ENCODE measurements around the gene EFNB2. TPM values are rescaled to one million over a fixed set of nuclear protein-coding genes. Genes with fewer than 3 reads are reported as not detected.

Gene EFNB2
- total RNA-seq, 1 experiment from 2014 or later = 5.2 TPM

DNA sequence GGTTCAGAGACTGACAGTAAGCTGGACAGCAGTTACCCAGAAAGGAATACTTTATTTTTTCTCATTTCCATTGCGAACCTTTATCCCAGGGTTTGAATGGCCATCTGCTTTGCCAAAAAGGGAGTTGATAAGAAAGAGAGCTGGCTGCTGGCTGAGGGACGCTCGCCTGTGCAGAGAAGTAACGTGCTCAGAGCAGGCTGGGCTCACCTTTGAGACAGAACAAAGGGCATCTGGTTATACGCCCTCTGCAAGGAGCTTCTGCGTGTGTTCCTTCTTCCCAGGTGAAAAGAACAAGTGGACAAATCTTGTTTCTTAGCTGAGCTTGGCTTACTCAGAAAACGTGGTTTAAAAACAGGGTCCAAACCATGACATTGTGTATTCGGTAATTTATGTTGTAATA is 47.4 kb downstream of the EFNB2 start:
- Histone ChIP-seq H3K27ac (ENCODE audit: low read depth, low read length, poor library complexity, severe bottlenecking) (no peak overlapping the region), H3K36me3 (ENCODE audit: insufficient read depth, low read length, poor library complexity, severe bottlenecking) (no peaks in the 10 kb centered on the region), H3K9me3 (ENCODE audit: low read depth, low read length, poor library complexity, severe bottlenecking) (no peaks in the 10 kb centered on the region), H3K4me1 (ENCODE audit: insufficient read depth, low read length, poor library complexity, severe bottlenecking) (no peaks in the 10 kb centered on the region), H3K4me3 (ENCODE audit: low read depth, low read length, poor library complexity, severe bottlenecking) (no peak overlapping the region), H3K27me3 (replicated peaks; ENCODE audit: insufficient read depth, low read depth, low read length, poor library complexity) (no peaks in the 10 kb centered on the region)
- no TSS peak for BruUV-seq (replicated peaks)
- ChIA-PET CTCF (no interaction called here), POLR2A (ENCODE audit: low non-redundant PET) (no interaction called here)
- no peak for TF ChIP-seq EZH2 (IDR thresholded peaks at IDR 0.05; ENCODE audit: borderline replicate concordance, low read depth, low read length, poor library complexity, severe bottlenecking)
- TF ChIP-seq, protein P1, sequence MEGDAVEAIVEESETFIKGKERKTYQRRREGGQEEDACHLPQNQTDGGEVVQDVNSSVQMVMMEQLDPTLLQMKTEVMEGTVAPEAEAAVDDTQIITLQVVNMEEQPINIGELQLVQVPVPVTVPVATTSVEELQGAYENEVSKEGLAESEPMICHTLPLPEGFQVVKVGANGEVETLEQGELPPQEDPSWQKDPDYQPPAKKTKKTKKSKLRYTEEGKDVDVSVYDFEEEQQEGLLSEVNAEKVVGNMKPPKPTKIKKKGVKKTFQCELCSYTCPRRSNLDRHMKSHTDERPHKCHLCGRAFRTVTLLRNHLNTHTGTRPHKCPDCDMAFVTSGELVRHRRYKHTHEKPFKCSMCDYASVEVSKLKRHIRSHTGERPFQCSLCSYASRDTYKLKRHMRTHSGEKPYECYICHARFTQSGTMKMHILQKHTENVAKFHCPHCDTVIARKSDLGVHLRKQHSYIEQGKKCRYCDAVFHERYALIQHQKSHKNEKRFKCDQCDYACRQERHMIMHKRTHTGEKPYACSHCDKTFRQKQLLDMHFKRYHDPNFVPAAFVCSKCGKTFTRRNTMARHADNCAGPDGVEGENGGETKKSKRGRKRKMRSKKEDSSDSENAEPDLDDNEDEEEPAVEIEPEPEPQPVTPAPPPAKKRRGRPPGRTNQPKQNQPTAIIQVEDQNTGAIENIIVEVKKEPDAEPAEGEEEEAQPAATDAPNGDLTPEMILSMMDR (conservative IDR thresholded peaks at IDR 0.05; ENCODE audit: low read depth, low read length) = no peak
- intact Hi-C loops (cut with micrococcal nuclease; ENCODE audit: unreplicated experiment) = no loop called here
- no peak for DNase-seq (ENCODE audit: low spot score)

DNA sequence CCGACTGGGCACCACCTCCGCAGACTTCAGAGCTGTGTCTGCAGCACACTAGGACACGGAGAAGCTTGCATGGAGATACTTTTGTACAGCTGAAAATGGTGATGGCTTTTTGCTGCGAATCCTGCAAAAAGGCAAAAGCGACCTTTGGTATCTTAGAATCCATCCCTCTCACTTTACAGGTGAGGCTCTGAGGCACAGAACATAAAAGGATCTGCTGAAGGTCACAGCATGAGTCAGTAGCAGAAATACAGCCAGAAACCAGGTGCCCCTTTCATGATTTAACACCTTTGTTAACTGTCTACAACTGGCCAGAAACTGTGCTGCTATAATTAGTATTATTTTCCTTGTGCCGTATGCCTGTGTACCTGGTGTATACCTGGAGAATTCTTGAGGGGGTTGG is 48.3 kb downstream of the EFNB2 start:
- POLR2A ChIA-PET (ENCODE audit: low non-redundant PET) = no interaction called here
- no peaks in the 10 kb centered on the region for H3K27me3 ChIP-seq (replicated peaks; ENCODE audit: insufficient read depth, low read depth, low read length, poor library complexity)
- H3K4me3 ChIP-seq (ENCODE audit: low read depth, low read length, poor library complexity, severe bottlenecking) = no peak overlapping the region
- TF ChIP-seq, protein P1 (conservative IDR thresholded peaks at IDR 0.05; ENCODE audit: low read depth, low read length) = no peak
- TF ChIP-seq EZH2 (IDR thresholded peaks at IDR 0.05; ENCODE audit: borderline replicate concordance, low read depth, low read length, poor library complexity, severe bottlenecking) = no peak
- CTCF ChIA-PET = no interaction called here
- H3K27ac ChIP-seq (ENCODE audit: low read depth, low read length, poor library complexity, severe bottlenecking) = no peak overlapping the region
- intact Hi-C loops (cut with micrococcal nuclease; ENCODE audit: unreplicated experiment) = no loop called here
- no peak for DNase-seq (ENCODE audit: low spot score)
- no peaks in the 10 kb centered on the region for H3K9me3 ChIP-seq (ENCODE audit: low read depth, low read length, poor library complexity, severe bottlenecking)
- BruUV-seq (replicated peaks) = no TSS peak
- H3K4me1 ChIP-seq (ENCODE audit: insufficient read depth, low read length, poor library complexity, severe bottlenecking) = no peaks in the 10 kb centered on the region
- no peaks in the 10 kb centered on the region for H3K36me3 ChIP-seq (ENCODE audit: insufficient read depth, low read length, poor library complexity, severe bottlenecking)

DNA sequence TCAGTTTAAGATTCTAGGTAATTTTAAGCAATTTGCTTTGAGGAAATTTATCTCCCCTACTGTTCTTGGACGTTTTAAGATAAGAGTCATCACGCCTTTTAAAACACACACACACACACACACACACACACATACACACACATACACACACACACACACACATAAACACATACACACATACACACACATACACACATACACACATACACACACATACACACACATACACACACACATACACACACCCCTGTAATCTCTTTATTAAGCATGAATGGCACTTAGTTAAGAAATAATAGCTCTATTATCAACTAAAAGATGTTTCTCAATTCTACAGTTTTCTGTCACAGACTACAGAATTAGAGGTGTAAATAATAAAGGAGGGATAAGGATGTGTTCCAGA is 49.2 kb downstream of the EFNB2 start:
- CTCF ChIA-PET = no interaction called here
- no peak for DNase-seq (ENCODE audit: low spot score)
- POLR2A ChIA-PET (ENCODE audit: low non-redundant PET) = no interaction called here
- H3K9me3 ChIP-seq (ENCODE audit: low read depth, low read length, poor library complexity, severe bottlenecking) = no peaks in the 10 kb centered on the region
- intact Hi-C loops (cut with micrococcal nuclease; ENCODE audit: unreplicated experiment) = no loop called here
- no peak for TF ChIP-seq EZH2 (IDR thresholded peaks at IDR 0.05; ENCODE audit: borderline replicate concordance, low read depth, low read length, poor library complexity, severe bottlenecking)
- TF ChIP-seq, protein P1 (conservative IDR thresholded peaks at IDR 0.05; ENCODE audit: low read depth, low read length) = no peak
- H3K27ac ChIP-seq (ENCODE audit: low read depth, low read length, poor library complexity, severe bottlenecking) = no peak overlapping the region
- no peak overlapping the region for H3K4me3 ChIP-seq (ENCODE audit: low read depth, low read length, poor library complexity, severe bottlenecking)
- H3K36me3 ChIP-seq (ENCODE audit: insufficient read depth, low read length, poor library complexity, severe bottlenecking) = no peaks in the 10 kb centered on the region
- no peaks in the 10 kb centered on the region for H3K27me3 ChIP-seq (replicated peaks; ENCODE audit: insufficient read depth, low read depth, low read length, poor library complexity)
- BruUV-seq (replicated peaks) = no TSS peak
- H3K4me1 ChIP-seq (ENCODE audit: insufficient read depth, low read length, poor library complexity, severe bottlenecking) = no peaks in the 10 kb centered on the region
